Stimulated activated CD4-positive, alpha-beta T cell treated with anti-CD3 and anti-CD28 coated beads, Interleukin-1b, Interleukin-23, amount 100 ng/mL, for 1 hour (primary cell): Measurements from ENCODE around the gene EDEM3.
"Not testable (repeated sequence)": the region's sequence is repeated elsewhere in the genome, so short reads cannot be mapped to it uniquely, and the experiment has no call there.

Experiments used
- DNase-seq, 2 donors: peaks; one replicate each; pipeline ENCODE4 v3.0.0-alpha.2; 2020; ENCODE audit warnings: low read depth in 2 of 2

The EDEM3 gene

DNA sequence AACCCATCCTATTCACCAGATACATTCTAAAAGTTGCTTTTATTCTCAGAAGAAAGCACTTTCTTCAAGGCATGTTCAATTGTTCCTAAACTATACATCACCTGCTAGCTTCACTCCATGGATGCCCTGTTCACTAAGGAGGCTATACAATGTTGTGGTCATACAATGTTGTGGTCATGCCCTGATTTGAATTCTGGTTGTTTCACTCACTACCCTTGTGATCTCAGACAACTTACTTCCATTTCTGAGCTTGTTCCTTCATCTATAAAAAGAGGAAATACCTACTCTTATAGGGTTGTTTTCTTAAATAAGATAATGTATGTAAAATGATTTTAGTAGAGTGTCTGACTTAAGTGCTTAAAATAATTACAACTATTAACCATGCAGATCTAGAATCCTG lies 19.7 kb downstream of the EDEM3 start:
- DNase-seq, result no peak

GRCh38 chr1:184724843-184725242 lies 29.8 kb downstream of the EDEM3 start:
- no peak for DNase-seq

GRCh38 chr1:184716158-184716557 lies 38.5 kb downstream of the EDEM3 start:
- DNase-seq, result no peak

GRCh38 chr1:184709418-184709817 lies 45.2 kb downstream of the EDEM3 start:
- no peak for DNase-seq

DNA sequence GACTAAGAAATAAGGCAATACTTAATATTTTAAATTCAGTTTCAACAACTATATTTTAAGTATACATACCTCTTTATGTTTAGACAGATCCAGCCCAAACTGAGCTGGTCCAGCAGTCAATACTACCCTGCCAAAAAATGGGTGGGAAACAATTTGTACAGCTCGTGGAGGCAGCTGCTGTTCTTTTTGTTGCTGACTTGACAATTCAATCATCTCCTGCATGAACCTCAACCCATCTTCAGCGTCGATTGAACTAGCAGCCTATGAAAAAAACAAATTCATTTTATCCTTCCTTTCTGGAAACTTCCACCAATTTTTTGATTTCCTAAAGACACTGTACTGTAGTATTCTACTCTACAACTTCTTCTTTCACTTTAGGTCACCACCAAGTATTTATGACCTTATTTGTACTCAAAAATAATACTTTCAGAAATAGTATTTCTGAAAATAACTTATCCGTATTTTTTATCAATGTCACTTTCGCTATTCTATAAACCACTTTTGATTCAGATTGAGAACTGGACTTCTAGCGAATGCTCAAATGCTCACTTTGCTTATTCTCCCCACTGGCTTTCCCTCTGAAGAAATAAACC lies 46.5 kb downstream of the EDEM3 start:
- no peak for DNase-seq

DNA sequence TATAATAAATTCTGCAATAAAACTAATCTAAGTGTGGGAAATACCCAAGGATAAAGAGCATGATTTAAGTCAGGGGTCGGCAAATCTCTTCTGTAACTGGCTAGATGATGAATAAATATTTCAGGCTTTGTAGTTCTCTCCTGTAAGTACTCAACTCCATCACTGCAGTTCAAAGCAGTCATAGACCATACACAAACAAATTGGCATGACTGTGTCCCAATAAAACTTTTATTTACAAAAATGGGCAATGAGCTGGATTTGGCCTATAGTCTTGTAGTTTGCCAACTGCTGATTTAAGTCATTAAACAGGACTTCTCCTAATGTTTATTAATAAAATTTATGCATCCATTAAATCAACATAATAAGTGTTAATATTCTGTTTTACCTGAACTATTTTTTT lies 49.4 kb downstream of the EDEM3 start:
- DNase-seq, result no peak

DNA sequence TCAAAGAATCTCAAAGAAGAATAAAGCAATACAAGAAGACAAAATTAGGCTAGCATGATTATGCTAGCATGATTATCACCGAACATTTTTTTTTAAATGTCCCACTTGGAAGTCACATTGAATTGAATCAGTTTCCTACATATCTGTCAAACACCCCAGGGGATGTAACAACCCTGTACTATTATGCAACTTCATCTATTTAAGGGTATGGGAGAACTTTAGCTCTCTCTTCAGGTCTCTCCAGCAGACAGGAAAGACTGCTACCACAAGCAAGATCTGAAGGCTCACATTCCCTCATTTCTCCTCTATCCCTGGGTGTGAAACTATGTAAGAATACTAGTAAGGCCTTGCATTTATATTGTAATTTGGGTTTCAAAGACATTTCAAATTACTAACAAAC lies 52.8 kb downstream of the EDEM3 start:
- no peak for DNase-seq

DNA sequence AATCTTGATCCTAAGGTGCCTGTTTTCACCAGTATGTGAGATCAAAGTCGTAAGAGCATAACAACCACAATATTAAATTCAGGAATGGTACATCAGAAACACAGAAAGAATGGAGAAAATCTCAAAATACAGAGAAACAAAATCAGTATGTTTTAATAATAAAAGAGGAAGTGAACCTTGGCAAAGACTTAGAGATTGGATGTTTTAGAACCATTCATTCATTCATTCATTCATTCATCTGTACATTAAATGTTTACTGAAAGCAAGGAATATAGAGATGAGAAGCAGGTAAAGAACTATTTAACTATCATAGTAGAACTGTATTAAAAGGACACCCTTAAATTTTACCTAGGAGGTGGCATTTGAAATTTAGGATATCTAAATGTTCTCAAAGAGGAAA lies 55.7 kb downstream of the EDEM3 start:
- no peak for DNase-seq

- DNase-seq, result no peak
These were observed 56.6 kb downstream of the EDEM3 start for GRCh38 chr1:184698016-184698415.

- DNase-seq, result no peak
These were observed 58.3 kb downstream of the EDEM3 start for GRCh38 chr1:184696403-184696802.

- no peak for DNase-seq
These were observed 59.6 kb downstream of the EDEM3 start for GRCh38 chr1:184695023-184695422.

DNA sequence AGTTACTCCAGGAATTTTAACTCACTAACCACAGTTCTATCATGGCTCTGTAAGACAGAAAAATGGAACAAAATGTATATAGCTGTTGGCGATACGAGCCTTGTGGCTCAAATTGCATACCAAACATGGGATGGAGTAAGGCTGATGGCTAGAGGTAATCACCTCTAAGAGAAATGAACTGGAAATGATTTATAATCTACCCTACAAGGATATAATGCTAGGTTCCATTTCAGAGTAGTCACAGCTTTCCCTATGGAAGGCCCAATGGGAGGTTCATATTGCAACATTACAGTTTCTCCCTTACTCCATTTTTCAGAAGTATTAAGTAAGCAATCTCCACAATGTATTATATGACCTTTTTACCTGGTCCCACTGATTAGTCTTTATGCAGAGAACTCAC lies 61.6 kb downstream of the EDEM3 start:
- DNase-seq, result no peak

- no peak for DNase-seq
These were observed 62.8 kb downstream of the EDEM3 start for GRCh38 chr1:184691719-184692324.

DNA sequence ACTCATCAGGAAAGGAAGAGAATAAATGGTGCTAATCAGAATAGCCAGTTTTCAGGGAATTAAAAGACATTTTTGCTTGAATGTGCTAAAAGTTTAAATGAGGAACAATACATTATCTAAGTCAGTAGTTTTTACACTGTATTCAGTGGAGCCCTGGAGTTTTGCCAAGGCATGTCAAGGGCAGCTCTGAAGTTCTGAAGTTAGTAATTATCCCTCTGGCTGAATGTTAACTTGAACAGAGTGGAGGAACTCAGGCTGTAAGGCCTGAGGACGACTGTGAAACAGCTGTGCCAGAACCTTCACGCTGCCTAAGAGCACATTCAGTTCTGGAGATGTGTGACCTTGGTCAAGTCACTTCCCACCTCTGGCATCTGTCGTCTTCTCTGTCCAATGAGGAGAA lies 68.1 kb downstream of the EDEM3 start:
- no peak for DNase-seq

GRCh38 chr1:184685116-184685515 lies 69.5 kb downstream of the EDEM3 start:
- DNase-seq, result no peak

DNA sequence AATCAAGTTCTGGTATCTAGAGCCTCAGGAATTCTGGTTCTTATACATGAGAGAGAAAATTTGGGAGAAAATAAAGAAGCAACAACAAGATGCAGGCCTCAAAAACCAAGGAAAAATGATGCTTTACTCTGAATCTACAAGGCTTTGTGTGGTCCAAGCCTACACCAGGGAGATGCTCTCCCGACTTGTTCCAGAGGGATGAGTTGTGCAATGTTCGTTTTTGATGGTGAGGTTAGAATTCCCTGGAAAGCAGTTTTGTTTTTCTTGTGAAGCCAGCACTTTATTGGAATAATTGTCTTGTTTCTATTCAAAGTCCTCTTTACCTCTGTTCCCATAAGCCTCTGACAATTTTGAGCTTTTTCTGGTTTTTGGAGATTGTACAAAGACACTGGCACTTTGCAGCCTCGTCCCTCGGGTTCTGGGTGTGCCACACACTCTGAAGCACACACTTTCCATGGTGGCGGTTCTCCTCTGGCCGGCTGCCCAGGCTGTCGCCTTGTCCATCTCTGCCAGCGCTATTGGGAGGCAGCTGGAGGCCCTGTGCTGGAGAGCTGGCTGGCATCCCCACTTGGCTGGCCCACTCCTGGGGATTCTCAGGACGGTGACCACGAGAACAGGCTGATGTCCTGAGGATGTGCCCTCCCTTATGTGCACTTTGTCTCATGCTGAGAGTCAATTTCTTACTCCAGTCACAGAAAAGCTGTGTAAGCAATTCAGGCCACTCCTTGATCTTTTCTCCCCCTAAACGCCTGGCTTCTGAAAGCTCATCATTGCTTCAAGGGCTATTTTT lies 70.2 kb downstream of the EDEM3 start:
- no peak for DNase-seq

DNA sequence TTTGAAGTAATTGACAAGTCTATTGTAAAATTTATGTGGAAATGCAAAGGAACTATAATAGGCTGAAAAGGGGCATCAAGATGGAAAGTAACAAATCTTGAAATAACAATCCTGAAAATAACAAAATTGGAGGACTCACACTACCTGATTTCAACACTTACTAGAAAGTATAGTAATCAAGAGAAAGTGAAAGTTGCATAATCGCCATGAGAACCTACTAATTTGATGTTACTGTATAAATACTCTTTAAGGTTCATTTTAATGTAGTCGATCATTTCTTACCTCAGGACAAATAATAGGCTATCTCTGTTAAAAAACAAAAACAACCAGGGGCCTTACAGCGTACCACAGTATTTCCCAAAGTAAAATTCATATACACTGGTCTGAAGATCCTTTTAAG lies 71.7 kb downstream of the EDEM3 start:
- DNase-seq, result no peak

DNA sequence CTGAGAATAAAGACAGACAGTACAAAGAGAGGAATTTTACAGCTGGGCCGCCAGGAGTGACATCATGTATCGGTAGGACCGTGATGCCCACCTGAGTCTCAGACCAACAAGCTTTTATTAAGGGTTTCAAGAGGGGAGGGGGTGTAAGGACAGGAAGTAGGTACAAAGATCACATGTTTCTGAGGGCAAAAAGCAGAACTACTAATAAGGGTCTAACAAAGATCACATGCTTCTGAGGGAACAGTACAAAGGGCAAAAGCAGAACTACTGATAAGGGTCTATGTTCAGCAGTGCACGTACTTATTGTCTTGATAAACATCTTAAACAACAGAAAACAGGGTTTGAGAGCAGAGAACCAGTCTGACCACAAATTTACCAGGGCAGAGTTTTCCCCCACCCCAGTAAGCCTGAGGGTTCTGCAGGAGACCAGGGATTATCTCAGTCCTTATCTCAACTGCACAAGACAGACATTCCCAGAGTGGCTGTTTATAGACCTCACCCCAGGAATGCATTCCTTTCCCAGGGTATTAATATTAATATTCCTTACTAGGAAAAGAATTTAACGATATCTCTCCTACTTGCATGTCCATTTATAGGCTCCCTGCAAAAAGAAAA lies 73.9 kb downstream of the EDEM3 start:
- DNase-seq, result not testable (repeated sequence)

GRCh38 chr1:184679472-184679871 lies 75.2 kb downstream of the EDEM3 start:
- not testable (repeated sequence) for DNase-seq

GRCh38 chr1:184677344-184677743 lies 77.3 kb downstream of the EDEM3 start:
- DNase-seq, result no peak

DNA sequence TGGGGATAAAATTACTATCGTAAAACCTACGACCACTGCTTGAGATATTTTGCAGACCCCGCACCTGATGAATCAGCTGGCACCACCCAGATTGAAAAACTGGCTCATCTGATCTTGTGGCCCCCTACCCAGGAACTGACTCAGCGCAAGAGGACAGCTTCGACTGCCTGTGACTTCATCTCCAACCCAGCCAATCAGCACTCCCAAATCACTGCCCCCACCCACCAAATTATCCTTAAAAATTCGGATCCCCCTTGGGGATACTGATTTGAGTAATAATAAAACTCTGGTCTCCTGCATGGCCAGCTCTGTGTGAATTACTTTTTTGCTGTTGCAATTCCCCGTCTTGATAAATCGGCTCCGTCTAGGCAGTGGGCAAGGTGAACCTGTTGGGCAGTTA lies 81.4 kb downstream of the EDEM3 start:
- DNase-seq, result no peak

- no peak for DNase-seq
These were observed 82.5 kb downstream of the EDEM3 start for GRCh38 chr1:184672013-184672726.
